SK-N-SH (cell line): ENCODE results near the gene HSD11B2. TPM values are rescaled to one million over a fixed set of nuclear protein-coding genes. Genes with fewer than 3 reads are reported as not detected.

ENCODE experiments used
- CTCF ChIA-PET: fragments of 300-600, 350-600 bp; formaldehyde crosslinking; extraction: SDS; loops from one replicate; lab custom pipeline; 2021; lab: Yijun Ruan, JAX
- POLR2A ChIA-PET: fragments of 350-600 bp; sonication (Branson Sonifier 250); formaldehyde crosslinking; extraction: SDS; loops from one replicate; lab custom pipeline; 2020; ENCODE audit warnings: antibody characterized with exemption, inconsistent platforms; lab: Yijun Ruan, JAX
- DNase-seq: peaks from one replicate; pipeline ENCODE4 v3.0.0; 2012
- H2AFZ ChIP-seq: fragments of 200-600 bp; sonication (generic); 2 replicates; pipeline ENCODE4 v1.8.1; 2016; ENCODE audit warnings: antibody characterized with exemption, mild to moderate bottlenecking, low read depth
- H3F3A ChIP-seq: fragments of 200-600 bp; sonication (generic); replicated peaks from 2 replicates; pipeline ENCODE3; 2016; ENCODE audit warnings: antibody characterized with exemption, mild to moderate bottlenecking; ENCODE audit not compliant: insufficient read depth
- H3K27ac ChIP-seq, 2 experiments: fragments of 200-500 bp in 1 of 2; fragments of 200-600 bp in 1 of 2; sonication (Bioruptor generic) in 1 of 2; sonication (generic), shearing (Covaris generic) in 1 of 2; 2 replicates each; pipeline versions ENCODE4 v1.5.1 to v1.6.1; 2014 to 2016; ENCODE audit warnings: low read depth in 2 of 2, inconsistent platforms in 1 of 2, low read length in 1 of 2, mild to moderate bottlenecking in 1 of 2, mixed read lengths in 1 of 2
- H3K27me3 ChIP-seq: fragments of 200-600 bp; sonication (generic), shearing (Covaris generic); 2 replicates; pipeline ENCODE4 v1.6.1; 2016; ENCODE audit warnings: mixed run types; ENCODE audit not compliant: insufficient read depth
- H3K36me3 ChIP-seq, 2 experiments: fragments of 200-500 bp in 1 of 2; fragments of 200-600 bp in 1 of 2; sonication (Bioruptor generic) in 1 of 2; sonication (generic) in 1 of 2; replicated peaks in 1 of 2; 2 replicates each; pipeline versions ENCODE3 to v1.5.1; 2014 to 2016; ENCODE audit warnings: low read length in 1 of 2, mild to moderate bottlenecking in 1 of 2; ENCODE audit not compliant: insufficient read depth in 2 of 2, control insufficient read depth in 1 of 2
- H3K4me1 ChIP-seq, 2 experiments: fragments of 200-500 bp in 1 of 2; fragments of 200-600 bp in 1 of 2; sonication (Bioruptor generic) in 1 of 2; sonication (generic), shearing (Covaris generic) in 1 of 2; 2 replicates each; pipeline versions ENCODE4 v1.5.1 to v1.6.1; 2014 to 2016; ENCODE audit warnings: low read depth in 1 of 2, low read length in 1 of 2, mixed run types in 1 of 2; ENCODE audit not compliant: insufficient read depth in 2 of 2, control insufficient read depth in 1 of 2
- H3K4me2 ChIP-seq: fragments of 200-600 bp; sonication (generic), shearing (Covaris generic); 2 replicates; pipeline ENCODE4 v1.6.1; 2017; ENCODE audit warnings: mixed run types
- H3K4me3 ChIP-seq, 2 experiments: fragments of 200-500 bp in 1 of 2; fragments of 200-600 bp in 1 of 2; sonication (Bioruptor generic) in 1 of 2; sonication (generic), shearing (Covaris generic) in 1 of 2; 2 replicates each; pipeline versions ENCODE4 v1.5.1 to v1.8.1; 2014 to 2016; ENCODE audit warnings: low read depth in 2 of 2, inconsistent platforms in 1 of 2, low read length in 1 of 2, mild to moderate bottlenecking in 1 of 2, mixed read lengths in 1 of 2, moderate library complexity in 1 of 2
- H3K79me2 ChIP-seq: fragments of 200-600 bp; sonication (generic); 2 replicates; pipeline ENCODE4 v1.8.1; 2017; ENCODE audit warnings: mild to moderate bottlenecking; ENCODE audit not compliant: insufficient read depth
- H3K9ac ChIP-seq: fragments of 200-600 bp; sonication (generic); 2 replicates; pipeline ENCODE4 v1.6.1; 2017; ENCODE audit warnings: mixed run types
- H3K9me2 ChIP-seq: fragments of 200-600 bp; sonication (generic); 2 replicates; pipeline ENCODE4 v1.6.1; 2017; ENCODE audit warnings: mixed run types
- H3K9me3 ChIP-seq: fragments of 200-600 bp; sonication (generic); 2 replicates; pipeline ENCODE4 v1.6.1; 2017; ENCODE audit warnings: mixed run types, mild to moderate bottlenecking, moderate library complexity
- H4K20me1 ChIP-seq: fragments of 200-600 bp; sonication (generic); 2 replicates; pipeline ENCODE4 v1.6.1; 2017; ENCODE audit warnings: mild to moderate bottlenecking, mixed run types; ENCODE audit not compliant: insufficient read depth
- EZH2phosphoT487 ChIP-seq: fragments of 200-600 bp; sonication (generic); IDR thresholded peaks from 2 replicates; pipeline ENCODE4 v1.6.1; 2017; ENCODE audit warnings: low read depth, mixed run types, mild to moderate bottlenecking, antibody characterized with exemption, moderate library complexity, borderline replicate concordance
- FOSL2 ChIP-seq: IDR thresholded peaks from 2 replicates; pipeline ENCODE4 v1.4.0; 2012; ENCODE audit warnings: low read depth, mild to moderate bottlenecking, moderate library complexity, borderline replicate concordance
- FOXJ3 ChIP-seq: sonication (generic); formaldehyde crosslinking; IDR thresholded peaks from 2 replicates; pipeline ENCODE4 v1.5.1; 2020; ENCODE audit warnings: mild to moderate bottlenecking, missing genetic modification reagents
- FOXM1 ChIP-seq: IDR thresholded peaks from 2 replicates; pipeline ENCODE4 v1.4.0; 2012; ENCODE audit warnings: low read depth, mild to moderate bottlenecking
- MXI1 ChIP-seq: IDR thresholded peaks from 2 replicates; pipeline ENCODE4 v1.6.1; 2012; ENCODE audit warnings: mild to moderate bottlenecking, low read depth, low read length, improper control_type of control experiment
- NFIC ChIP-seq: IDR thresholded peaks from 2 replicates; pipeline ENCODE4 v1.4.0; 2012; ENCODE audit warnings: borderline replicate concordance
- NRF1 ChIP-seq: IDR thresholded peaks from 2 replicates; pipeline ENCODE4 v1.6.1; 2012; ENCODE audit warnings: low read depth, mild to moderate bottlenecking, low read length
- RAD21 ChIP-seq: IDR thresholded peaks from 2 replicates; pipeline ENCODE4 v1.6.1; 2012; ENCODE audit warnings: mild to moderate bottlenecking, low read length
- RCOR1 ChIP-seq: fragments of 150-350 bp; IDR thresholded peaks from 2 replicates; pipeline ENCODE4 v1.6.1; 2017; ENCODE audit warnings: antibody characterized with exemption, low read length
- REST ChIP-seq: IDR thresholded peaks from 2 replicates; pipeline ENCODE4 v1.6.1; 2012; ENCODE audit warnings: mild to moderate bottlenecking, low read depth, low read length, moderate library complexity
- SIN3A ChIP-seq: IDR thresholded peaks from 2 replicates; pipeline ENCODE4 v1.6.1; 2012; ENCODE audit warnings: low read depth, mild to moderate bottlenecking, low read length, moderate library complexity, borderline replicate concordance
- SMC3 ChIP-seq: IDR thresholded peaks from 2 replicates; pipeline ENCODE4 v1.6.1; 2012; ENCODE audit warnings: low read depth, low read length, improper control_type of control experiment
- TAF1 ChIP-seq: IDR thresholded peaks from 2 replicates; pipeline ENCODE4 v1.6.1; 2012; ENCODE audit warnings: low read depth, mild to moderate bottlenecking, low read length, moderate library complexity, borderline replicate concordance
- TCF12 ChIP-seq: IDR thresholded peaks from 2 replicates; pipeline ENCODE4 v1.4.0; 2012
- TEAD4 ChIP-seq: IDR thresholded peaks from 2 replicates; pipeline ENCODE4 v1.4.0; 2012; ENCODE audit warnings: mild to moderate bottlenecking, borderline replicate concordance; ENCODE audit not compliant: insufficient read depth
- USF2 ChIP-seq: fragments of 150-350 bp; IDR thresholded peaks from 2 replicates; pipeline ENCODE4 v1.6.1; 2017; ENCODE audit warnings: antibody characterized with exemption, low read length, low read depth, borderline replicate concordance
- YY1 ChIP-seq: IDR thresholded peaks from 2 replicates; pipeline ENCODE4 v1.4.0; 2012; ENCODE audit warnings: low read depth, mild to moderate bottlenecking
- ZBTB33 ChIP-seq: IDR thresholded peaks from 2 replicates; pipeline ENCODE4 v1.4.0; 2012; ENCODE audit warnings: low read depth, borderline replicate concordance
- WGBS: methylation state at CpG from one replicate; pipeline ENCODE4 v1.1.6; 2017; ENCODE audit warnings: low lambda C conversion rate; 5-methylcytosine and 5-hydroxymethylcytosine counted together
- polyA plus RNA-seq, 3 experiments: library from polyadenylated mRNA; depleted of rRNA; stranded (reverse); fragments of >200 nt; gene quantifications; 2 replicates each; pipeline ENCODE4 v1.2.3, GENCODE V29; 2012
- TF ChIP-seq, protein P1 (sequence below): fragments of 150-350 bp; IDR thresholded peaks from 2 replicates; pipeline ENCODE4 v1.6.1; 2016; ENCODE audit warnings: mild to moderate bottlenecking, low read depth, low read length
- TF ChIP-seq, protein P2 (sequence below): IDR thresholded peaks from 2 replicates; pipeline ENCODE4; 2012

HSD11B2 gene
- polyA plus RNA-seq, 1 of the 3 experiments (the other 2 are of a cell fraction), result 0.23 TPM

DNA sequence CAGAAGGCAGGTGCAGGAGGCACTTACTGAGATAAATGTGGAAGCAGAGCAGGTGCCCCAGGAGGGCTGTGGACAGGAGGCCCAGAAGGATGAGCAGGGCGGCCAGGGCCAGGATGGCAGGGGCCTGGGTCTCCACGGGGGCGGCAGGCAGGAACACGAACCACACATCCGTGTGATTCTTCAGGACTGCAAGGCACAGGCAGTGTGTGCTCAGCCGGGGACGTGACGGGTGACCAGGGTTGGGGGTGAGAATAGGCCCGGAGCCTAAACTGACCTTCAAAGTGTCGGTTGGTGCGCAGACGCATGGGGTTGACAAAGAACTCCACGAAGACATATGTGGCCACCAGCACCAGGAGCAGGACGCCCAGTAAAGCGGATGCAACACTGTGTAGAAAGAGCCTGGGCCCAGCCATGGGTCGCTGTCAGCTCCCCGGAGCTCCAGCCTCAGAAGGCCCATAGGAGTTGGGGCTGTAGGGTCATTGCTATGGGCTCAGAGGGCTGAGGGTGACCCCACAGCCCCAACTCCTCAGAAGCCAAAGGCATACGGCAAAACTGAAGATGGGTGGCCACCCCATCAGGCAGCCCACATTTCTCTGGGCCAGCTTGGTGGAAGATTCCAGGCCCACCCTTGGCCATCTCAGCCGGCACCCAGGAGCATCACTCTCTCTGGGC, 32.2 kb upstream of the HSD11B2 start:
- ChIA-PET CTCF (interaction anchor here (1.1 to 1.8 kb wide), 3 partner anchors 9 to 72 kb away, joined by 4 to 6 read pairs (median 5); partner anchors contain the start of genes KCTD19, LRRC36 and ZDHHC1), POLR2A (no interaction called here)
- no peak for DNase-seq
- H3K36me3 ChIP-seq, result no peaks in the 10 kb centered on the region
- no peaks in the 10 kb centered on the region for H3K79me2 ChIP-seq
- H2AFZ ChIP-seq, result no peak overlapping the region
- no peaks in the 10 kb centered on the region for H3K9me3 ChIP-seq
- TF ChIP-seq, protein P1, sequence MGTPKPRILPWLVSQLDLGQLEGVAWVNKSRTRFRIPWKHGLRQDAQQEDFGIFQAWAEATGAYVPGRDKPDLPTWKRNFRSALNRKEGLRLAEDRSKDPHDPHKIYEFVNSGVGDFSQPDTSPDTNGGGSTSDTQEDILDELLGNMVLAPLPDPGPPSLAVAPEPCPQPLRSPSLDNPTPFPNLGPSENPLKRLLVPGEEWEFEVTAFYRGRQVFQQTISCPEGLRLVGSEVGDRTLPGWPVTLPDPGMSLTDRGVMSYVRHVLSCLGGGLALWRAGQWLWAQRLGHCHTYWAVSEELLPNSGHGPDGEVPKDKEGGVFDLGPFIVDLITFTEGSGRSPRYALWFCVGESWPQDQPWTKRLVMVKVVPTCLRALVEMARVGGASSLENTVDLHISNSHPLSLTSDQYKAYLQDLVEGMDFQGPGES, result no peak
- TF ChIP-seq TCF12, result no peak
- TF ChIP-seq NFIC, result no peak
- no peak for TF ChIP-seq REST
- TF ChIP-seq RAD21, result no peak
- TF ChIP-seq, protein P2, sequence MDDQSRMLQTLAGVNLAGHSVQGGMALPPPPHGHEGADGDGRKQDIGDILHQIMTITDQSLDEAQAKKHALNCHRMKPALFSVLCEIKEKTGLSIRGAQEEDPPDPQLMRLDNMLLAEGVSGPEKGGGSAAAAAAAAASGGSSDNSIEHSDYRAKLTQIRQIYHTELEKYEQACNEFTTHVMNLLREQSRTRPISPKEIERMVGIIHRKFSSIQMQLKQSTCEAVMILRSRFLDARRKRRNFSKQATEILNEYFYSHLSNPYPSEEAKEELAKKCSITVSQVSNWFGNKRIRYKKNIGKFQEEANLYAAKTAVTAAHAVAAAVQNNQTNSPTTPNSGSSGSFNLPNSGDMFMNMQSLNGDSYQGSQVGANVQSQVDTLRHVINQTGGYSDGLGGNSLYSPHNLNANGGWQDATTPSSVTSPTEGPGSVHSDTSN, result no peak
- no peak for TF ChIP-seq SMC3
- no peak for TF ChIP-seq EZH2phosphoT487
- no peak for TF ChIP-seq MXI1
- TF ChIP-seq TAF1, result no peak
- TF ChIP-seq RCOR1, result no peak
- no peak for TF ChIP-seq USF2
- TF ChIP-seq FOXM1, result no peak
- TF ChIP-seq FOSL2, result no peak
- TF ChIP-seq NRF1, result no peak
- TF ChIP-seq TEAD4, result no peak
- no peak for TF ChIP-seq YY1
- TF ChIP-seq SIN3A, result no peak
- TF ChIP-seq ZBTB33, result no peak
- no peak for TF ChIP-seq FOXJ3
- H3K27me3 ChIP-seq, result no peaks in the 10 kb centered on the region
- H3K4me2 ChIP-seq, result no peak overlapping the region
- 98% methylated on average over 15 of the region's 19 CpGs for whole genome bisulfite sequencing
- H3K4me3 ChIP-seq, result no peak overlapping the region
- H3K9me2 ChIP-seq, result no peaks in the 10 kb centered on the region
- H3K9ac ChIP-seq, result no peak overlapping the region
- no peaks in the 10 kb centered on the region for H4K20me1 ChIP-seq
- H3K4me1 ChIP-seq, result peaks cover 5 to 43% of the 10 kb centered on the region in 2 experiments; a peak in 2 of 4 replicates
- H3K27ac ChIP-seq, result no peak overlapping the region
- H3F3A ChIP-seq, result peaks cover 5% of the 10 kb centered on the region
